Activated CD4-positive, alpha-beta T cell treated with anti-CD3 and anti-CD28 coated beads, Interleukin-2, Interleukin-4, amounts not matched to agents 100 ng/mL and 50 ng/mL, durations not matched to agents 16 hours and 8 hours (primary cell): ENCODE data around the gene ZNF385D.

Experiments
- DNase-seq: peaks from one replicate; pipeline ENCODE4 v3.0.0-alpha.2; 2020; ENCODE audit warnings: low spot score

Gene ZNF385D

DNA sequence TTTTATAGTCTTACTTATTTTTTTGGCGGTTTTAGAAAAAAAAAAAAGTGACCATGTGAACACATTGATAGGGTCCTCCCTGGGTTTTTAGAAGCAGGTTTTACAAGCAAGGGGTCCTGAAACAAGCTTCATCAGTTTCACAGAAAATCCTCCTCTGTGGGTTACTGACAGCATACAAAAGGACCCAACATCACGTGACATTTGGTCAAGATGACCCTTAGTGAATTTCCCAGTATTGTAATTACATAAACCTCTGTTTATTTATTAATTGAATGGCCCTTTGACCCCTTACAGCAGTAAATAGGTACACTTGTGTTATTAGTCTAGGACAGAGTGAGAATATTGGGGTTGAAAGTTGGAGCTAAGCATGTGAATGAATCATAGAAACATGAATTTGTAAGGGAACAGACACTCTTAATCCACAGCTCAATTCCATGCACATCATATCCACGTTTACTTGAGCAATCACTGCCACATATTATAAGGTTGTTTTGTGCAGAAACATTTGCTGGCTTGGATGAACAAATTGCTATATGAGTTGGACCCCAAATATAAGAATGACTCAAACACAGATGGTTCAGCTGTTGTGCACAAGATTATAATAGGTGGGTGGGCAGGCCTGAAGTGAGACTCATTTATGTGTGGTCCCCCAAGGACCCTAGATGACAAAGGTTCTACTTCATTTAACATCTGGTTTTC lies 137.5 kb downstream of the ZNF385D start:
- no peak for DNase-seq

DNA sequence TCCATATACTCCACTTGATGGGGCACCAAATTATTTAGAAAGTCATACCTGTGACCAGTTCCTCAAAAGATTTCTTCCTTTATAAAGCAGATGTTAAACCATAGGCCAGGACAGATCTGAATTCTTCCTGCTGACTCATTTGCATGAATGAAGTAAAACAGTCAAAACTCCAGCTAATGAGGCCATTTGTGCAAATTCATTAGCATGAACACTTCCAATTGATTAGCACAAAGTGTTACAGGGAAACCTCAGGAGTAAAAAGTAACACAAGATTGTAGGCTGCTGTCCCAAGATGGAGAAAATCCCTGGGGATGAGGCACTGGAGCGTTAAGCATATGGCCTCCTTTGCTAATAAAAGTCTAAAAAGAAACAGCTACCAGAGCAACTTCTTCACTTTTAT lies 149.8 kb downstream of the ZNF385D start:
- no peak for DNase-seq

DNA sequence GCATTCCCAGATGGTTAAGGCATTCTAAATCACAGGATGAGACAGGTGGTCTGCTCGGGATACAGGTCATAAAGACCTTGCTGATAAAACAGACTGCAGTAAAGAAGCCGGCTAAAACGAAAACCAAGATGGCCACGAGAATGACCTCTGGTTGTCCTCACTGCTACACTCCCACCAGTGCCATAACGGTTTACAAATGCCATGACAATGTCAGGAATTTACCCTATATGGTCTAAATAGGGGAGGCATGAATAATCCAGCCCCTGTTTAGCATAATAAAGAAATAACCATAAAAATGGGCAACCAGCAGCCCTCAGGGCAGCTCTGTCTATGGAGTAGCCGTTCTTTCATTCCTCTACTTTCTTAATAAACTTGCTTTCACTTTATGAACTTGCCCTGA lies 151.1 kb downstream of the ZNF385D start:
- DNase-seq = no peak

- no peak for DNase-seq
Measured at GRCh38 chr3:21592828-21593227, 158.2 kb downstream of the ZNF385D start.

GRCh38 chr3:21587894-21588293 lies 163.1 kb downstream of the ZNF385D start:
- no peak for DNase-seq

DNA sequence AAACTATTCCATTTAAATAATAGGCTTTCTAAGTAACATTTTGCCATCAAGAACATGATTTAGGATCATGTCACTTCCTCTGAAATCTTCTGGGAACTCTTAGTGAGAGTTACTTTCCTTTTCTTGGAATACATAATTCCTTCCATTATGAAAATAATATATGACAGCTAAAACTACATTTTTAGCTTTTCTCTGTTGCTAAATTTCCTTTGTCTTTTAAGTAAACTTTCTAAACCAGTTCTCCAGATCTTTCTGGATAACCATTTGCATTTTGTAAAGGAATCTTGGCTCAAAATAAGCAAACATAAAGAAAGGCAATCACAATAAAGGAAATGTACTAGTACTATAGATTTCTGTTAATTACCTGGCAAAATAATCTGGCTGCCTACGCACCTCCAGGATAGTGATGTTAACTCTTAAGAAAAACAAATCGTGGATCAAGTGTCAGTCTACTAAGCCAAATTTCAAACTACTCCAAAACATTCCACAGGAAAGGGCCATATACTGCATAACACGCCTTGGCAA lies 165.7 kb downstream of the ZNF385D start:
- DNase-seq = no peak

DNA sequence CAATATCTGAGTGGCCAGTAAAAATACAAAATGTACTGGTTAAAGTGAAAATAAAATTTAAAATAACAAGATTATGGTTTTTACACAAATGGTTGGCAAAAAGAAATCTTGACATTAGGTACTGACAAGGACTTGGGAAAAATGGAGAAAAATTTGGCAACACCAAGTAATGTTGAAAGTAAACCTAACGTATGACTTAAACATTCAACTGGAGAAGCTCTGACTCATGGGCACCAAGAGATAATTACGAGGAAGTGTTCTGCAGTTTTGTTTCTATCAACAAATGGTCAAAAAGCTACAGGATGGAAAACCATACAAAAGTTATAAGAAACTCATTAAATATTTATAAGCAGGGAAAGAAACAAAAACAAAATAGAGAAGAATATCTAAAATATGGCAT lies 177.7 kb downstream of the ZNF385D start:
- DNase-seq = no peak

- DNase-seq = no peak
Measured at GRCh38 chr3:21564531-21564930, 186.5 kb downstream of the ZNF385D start.

GRCh38 chr3:21562243-21562642 lies 188.8 kb downstream of the ZNF385D start:
- no peak for DNase-seq

GRCh38 chr3:21561472-21561871 lies 189.5 kb downstream of the ZNF385D start:
- DNase-seq = no peak

GRCh38 chr3:21551019-21551418 lies 200.0 kb downstream of the ZNF385D start:
- no peak for DNase-seq

- DNase-seq = no peak
Measured at GRCh38 chr3:21544076-21544462, 206.9 kb downstream of the ZNF385D start.

- DNase-seq = no peak
Measured at GRCh38 chr3:21543380-21544075, 207.5 kb downstream of the ZNF385D start.

DNA sequence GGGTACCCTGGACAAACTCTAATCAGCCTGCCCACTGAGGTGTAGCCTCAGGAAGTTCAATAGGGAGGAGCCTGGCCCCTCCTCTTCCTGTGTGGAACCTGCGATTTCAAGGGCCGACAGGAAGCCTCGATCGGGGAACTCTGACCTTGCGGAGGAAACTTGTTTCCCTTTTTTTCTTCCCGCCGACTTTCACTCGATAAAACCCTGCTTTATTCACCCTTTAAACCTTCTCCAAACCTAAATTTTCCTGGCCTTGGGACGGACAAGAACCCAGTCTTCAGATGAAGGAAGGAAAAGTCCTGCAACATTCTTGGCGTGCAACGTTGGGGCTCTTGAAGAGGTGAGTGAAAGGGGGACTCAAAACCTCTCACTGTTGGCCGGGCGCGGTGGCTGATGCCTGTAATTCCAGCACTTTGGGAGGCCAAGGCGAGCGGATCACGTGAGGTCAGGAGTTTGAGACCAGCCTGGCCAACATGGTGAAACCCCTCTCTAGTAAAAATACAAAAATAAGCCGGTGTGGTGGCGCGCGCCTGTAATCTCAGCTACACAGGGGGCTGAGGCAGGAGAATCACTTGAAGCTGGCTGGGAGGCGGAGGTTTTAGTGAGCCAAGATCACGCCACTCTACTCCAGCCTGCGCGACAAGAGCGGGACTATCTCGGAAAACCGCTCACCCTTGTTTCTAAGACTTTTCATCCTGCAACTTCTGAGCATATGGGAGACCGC lies 208.2 kb downstream of the ZNF385D start:
- no peak for DNase-seq

DNA sequence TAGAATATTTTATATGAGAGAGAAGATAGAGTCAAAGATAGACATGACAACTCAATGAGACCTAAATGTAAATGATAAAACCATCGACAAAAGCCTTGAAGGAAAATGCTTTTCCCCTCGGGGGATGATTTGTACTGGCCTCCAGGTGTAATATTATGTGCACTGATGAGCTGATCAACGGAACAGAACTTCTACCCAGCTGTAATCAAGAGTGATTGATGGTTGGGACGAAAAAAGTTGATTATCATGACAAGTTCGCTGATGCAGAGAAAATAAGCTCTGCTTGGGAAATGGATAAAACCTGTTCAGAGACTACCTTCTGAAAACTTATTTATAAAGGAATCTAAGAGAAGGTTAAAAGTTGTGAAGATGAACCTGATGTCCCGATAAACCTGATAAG lies 210.7 kb downstream of the ZNF385D start:
- no peak for DNase-seq

GRCh38 chr3:21534462-21534861 lies 216.5 kb downstream of the ZNF385D start:
- no peak for DNase-seq

DNA sequence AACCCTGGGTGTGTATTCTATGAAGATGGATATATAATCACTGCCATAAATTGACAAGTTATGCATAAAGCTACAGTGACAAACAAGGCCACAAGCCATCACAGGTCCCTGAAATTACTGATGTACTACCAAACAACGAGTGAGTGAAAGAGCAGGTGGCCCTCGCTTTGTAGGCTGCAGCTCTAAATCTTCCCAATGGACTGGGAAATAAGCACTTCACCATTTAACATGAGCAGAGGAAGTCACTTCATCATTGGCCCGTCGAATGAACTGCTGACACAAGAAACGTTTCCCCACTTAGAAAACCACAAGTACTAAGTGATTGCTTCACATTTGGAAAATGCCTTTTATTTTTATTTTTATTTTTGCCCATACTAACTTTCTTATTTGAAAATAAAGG lies 218.0 kb downstream of the ZNF385D start:
- DNase-seq = no peak

DNA sequence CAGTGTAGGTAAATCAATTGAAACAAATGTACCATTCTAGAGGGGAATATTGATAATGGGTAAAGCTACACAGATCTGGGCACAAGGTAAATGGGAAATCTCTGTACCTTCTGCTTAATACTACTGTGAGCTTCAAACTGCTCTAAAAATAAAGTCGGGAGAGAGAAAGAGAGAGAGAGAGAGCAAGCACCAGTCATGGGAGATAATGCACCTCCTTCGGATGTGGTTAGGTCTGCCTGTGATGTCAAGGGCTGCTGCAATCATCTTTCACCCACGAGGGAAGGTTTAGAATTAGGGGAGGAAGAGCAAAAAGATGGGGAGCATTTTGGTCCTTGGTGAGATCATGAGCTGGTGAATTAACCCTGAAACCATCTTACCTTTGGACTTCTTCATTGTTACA lies 219.1 kb downstream of the ZNF385D start:
- DNase-seq = no peak

GRCh38 chr3:21528291-21528995 lies 222.6 kb downstream of the ZNF385D start:
- DNase-seq = no peak

GRCh38 chr3:21526461-21526860 lies 224.5 kb downstream of the ZNF385D start:
- DNase-seq = no peak

GRCh38 chr3:21524133-21524532 lies 226.9 kb downstream of the ZNF385D start:
- no peak for DNase-seq
